B cell (primary cell): ENCODE results near the gene FAM120C. TPM values are rescaled to one million over a fixed set of nuclear protein-coding genes. Genes with fewer than 3 reads are reported as not detected.

ENCODE experiments used
- ATAC-seq: fragments of 200-7000 bp; cut with Tn5 transposase; one replicate; pipeline ENCODE4 v1.10.0; 2021; ENCODE audit warnings: low read depth, mild to moderate bottlenecking, moderate number of reproducible peaks, moderate library complexity
- CTCF ChIA-PET: fragments of 350-600 bp; sonication (Branson Sonifier 250); formaldehyde crosslinking; loops from one replicate; lab custom pipeline; 2021; ENCODE audit warnings: antibody characterized with exemption, inconsistent platforms; lab: Charles Lee
- POLR2A ChIA-PET: fragments of 350-600 bp; sonication (Branson Sonifier 250); formaldehyde crosslinking; loops from one replicate; lab custom pipeline; 2021; ENCODE audit warnings: antibody characterized with exemption; lab: Charles Lee
- DNase-seq: peaks from one replicate; pipeline ENCODE4 v3.0.0; 2013
- H2AFZ ChIP-seq: 2 replicates; pipeline ENCODE4 v1.6.1; 2012; ENCODE audit warnings: mild to moderate bottlenecking, low read depth, low read length; ENCODE audit not compliant: insufficient read depth, poor library complexity, severe bottlenecking
- H3K27ac ChIP-seq, 2 donors: 1 replicate in 1 of 2; 2 replicates in 1 of 2; pipeline ENCODE4 v1.5.1; 2012 to 2013; ENCODE audit warnings: low read length in 2 of 2, mild to moderate bottlenecking in 2 of 2, moderate library complexity in 1 of 2
- H3K27me3 ChIP-seq, 4 experiments: fragments of 200-600 bp in 1 of 4; sonication (generic) in 1 of 4; replicated peaks in 1 of 4; 1 replicate in 2 of 4; 2 replicates in 2 of 4; pipeline versions ENCODE4 v1.6.1 to v1.7.0; 2013 to 2016; ENCODE audit warnings: low read length in 3 of 4, mild to moderate bottlenecking in 2 of 4, mixed read lengths in 1 of 4, moderate library complexity in 1 of 4; ENCODE audit not compliant: insufficient read depth in 4 of 4, control insufficient read depth in 3 of 4; ENCODE audit errors: control extremely low read depth in 1 of 4
- H3K36me3 ChIP-seq, 2 experiments: replicated peaks in 1 of 2; 1 replicate in 1 of 2; 2 replicates in 1 of 2; pipeline versions ENCODE4 v1.6.1 to v1.7.1; 2013; ENCODE audit warnings: low read length in 1 of 2; ENCODE audit not compliant: insufficient read depth in 2 of 2, control insufficient read depth in 1 of 2; ENCODE audit errors: control extremely low read depth in 1 of 2, extremely low read depth in 1 of 2
- H3K4me1 ChIP-seq, 2 donors: fragments of 200-600 bp in 1 of 2; sonication (generic) in 1 of 2; 1 replicate in 1 of 2; 2 replicates in 1 of 2; pipeline versions ENCODE4 v1.5.1 to v1.6.1; 2013 to 2017; ENCODE audit warnings: low read length in 2 of 2; ENCODE audit not compliant: control insufficient read depth in 2 of 2, insufficient read depth in 2 of 2
- H3K4me2 ChIP-seq: replicated peaks from 2 replicates; pipeline ENCODE3; 2012; ENCODE audit warnings: mild to moderate bottlenecking, low read depth, low read length; ENCODE audit not compliant: poor library complexity, severe bottlenecking
- H3K4me3 ChIP-seq, 5 experiments: fragments of 200-600 bp in 1 of 5; sonication (generic) in 1 of 5; 1 replicate in 3 of 5; 2 replicates in 2 of 5; pipeline versions ENCODE4 v1.5.1 to v1.7.0; 2011 to 2016; ENCODE audit warnings: low read length in 4 of 5, mild to moderate bottlenecking in 4 of 5, low read depth in 2 of 5, control low read depth in 1 of 5, moderate library complexity in 1 of 5; ENCODE audit not compliant: insufficient read depth in 1 of 5; ENCODE audit errors: control extremely low read depth in 1 of 5, extremely low read depth in 1 of 5
- H3K79me2 ChIP-seq: fragments of 200-600 bp; sonication (generic); one replicate; pipeline ENCODE4 v1.6.0; 2016; ENCODE audit warnings: low read length; ENCODE audit not compliant: control insufficient read depth, insufficient read depth
- H3K9ac ChIP-seq: fragments of 200-600 bp; sonication (generic); 2 replicates; pipeline ENCODE4 v1.6.1; 2017; ENCODE audit warnings: mild to moderate bottlenecking, low read length, moderate library complexity
- H3K9me3 ChIP-seq, 3 donors: one replicate each; pipeline versions ENCODE4 v1.6.1 to v1.7.1; 2013; ENCODE audit warnings: low read length in 2 of 3; ENCODE audit not compliant: control insufficient read depth in 2 of 3, insufficient read depth in 1 of 3; ENCODE audit errors: control extremely low read depth in 1 of 3
- H4K20me1 ChIP-seq: 2 replicates; pipeline ENCODE4 v1.6.0; 2012; ENCODE audit warnings: mild to moderate bottlenecking, low read length; ENCODE audit not compliant: insufficient read depth, control insufficient read depth, poor library complexity, severe bottlenecking
- H3K27ac Mint-ChIP-seq: one replicate; pipeline ENCODE4 v1.8.0; 2021; ENCODE audit warnings: mixed read lengths
- H3K27me3 Mint-ChIP-seq: one replicate; pipeline ENCODE4 v1.8.0; 2021; ENCODE audit warnings: mixed read lengths
- H3K4me1 Mint-ChIP-seq: one replicate; pipeline ENCODE4 v1.8.0; 2021; ENCODE audit warnings: mixed read lengths
- H3K4me3 Mint-ChIP-seq: one replicate; pipeline ENCODE4 v1.8.0; 2021; ENCODE audit warnings: mixed read lengths
- H3K9me3 Mint-ChIP-seq: one replicate; pipeline ENCODE4 v1.8.0; 2022; ENCODE audit warnings: mixed read lengths; ENCODE audit not compliant: insufficient read depth
- CTCF ChIP-seq: fragments of 200-600 bp; IDR thresholded peaks from one replicate; pipeline ENCODE4 v1.8.0; 2022; ENCODE audit warnings: antibody characterized with exemption, mild to moderate bottlenecking
- EZH2 ChIP-seq: IDR thresholded peaks from 2 replicates; pipeline ENCODE4 v1.6.1; 2012; ENCODE audit warnings: borderline replicate concordance, low read depth, mild to moderate bottlenecking, moderate library complexity, low read length; ENCODE audit not compliant: insufficient read depth, poor library complexity, severe bottlenecking
- WGBS: methylation state at CpG from one replicate; pipeline ENCODE4 v1.1.5; 2013; ENCODE audit warnings: missing lambda C conversion rate; ENCODE audit not compliant: insufficient coverage; 5-methylcytosine and 5-hydroxymethylcytosine counted together
- intact Hi-C: fragments of 100-400 bp; cut with micrococcal nuclease; formaldehyde crosslinking; loops from one replicate; pipeline ENCODE4 v1.10.0; 2022
- polyA plus RNA-seq: library from polyadenylated mRNA; depleted of rRNA; stranded (reverse); fragments of >200 nt; gene quantifications from 2 replicates; pipeline ENCODE4 v1.2.3, GENCODE V29; 2012
- total RNA-seq, 2 donors: library from RNA; stranded (reverse); fragments of 120-200 nt in 1 of 2; gene quantifications; 1 replicate in 1 of 2; 2 replicates in 1 of 2; pipeline versions ENCODE4 v1.2.3 to v1.2.4, GENCODE V29; 2013 to 2022

The FAM120C gene
- total and polyA plus RNA-seq, 2 donors (not counting 1 experiment from before 2014, with no cell fraction given) = 7.7 to 23.3 TPM

- Mint-ChIP-seq H3K4me1 (no peaks in the 10 kb centered on the region), H3K4me3 (no peak overlapping the region), H3K27ac (no peak overlapping the region), H3K27me3 (peaks cover 5% of the 10 kb centered on the region), H3K9me3 (no peaks in the 10 kb centered on the region)
- Histone ChIP-seq H3K9me3 (no peaks in the 10 kb centered on the region), H3K79me2 (no peaks in the 10 kb centered on the region), H3K4me2 (no peak overlapping the region), H4K20me1 (no peaks in the 10 kb centered on the region), H3K36me3 (no peaks in the 10 kb centered on the region), H3K4me3 (no peak overlapping the region), H3K4me1 (no peaks in the 10 kb centered on the region), H3K27ac (no peak overlapping the region), H2AFZ (no peak overlapping the region), H3K9ac (no peak overlapping the region), H3K27me3 (peaks cover 0 to 2% (median 0%) of the 10 kb centered on the region in 4 experiments)
- ChIA-PET CTCF (no interaction called here), POLR2A (no interaction called here)
- TF ChIP-seq EZH2 = no peak
- no peak for TF ChIP-seq CTCF
- ATAC-seq = no peak
- DNase-seq = no peak
- intact Hi-C loops = no loop called here
These were observed 12.0 kb upstream of the FAM120C start for GRCh38 chrX:54194982-54195588.

- TF ChIP-seq CTCF = no peak
- TF ChIP-seq EZH2 = no peak
- H3K4me3 Mint-ChIP-seq = no peak overlapping the region
- ChIA-PET CTCF (no interaction called here), POLR2A (no interaction called here)
- no peaks in the 10 kb centered on the region for H3K9me3 ChIP-seq
- DNase-seq (no peak), ATAC-seq (no peak)
- H4K20me1 ChIP-seq = no peaks in the 10 kb centered on the region
- H3K4me1 Mint-ChIP-seq = no peaks in the 10 kb centered on the region
- no peaks in the 10 kb centered on the region for H3K36me3 ChIP-seq
- no peaks in the 10 kb centered on the region for H3K79me2 ChIP-seq
- no CpG with 5 or more reads among the region's 4 CpGs for WGBS
- H3K9ac ChIP-seq = no peak overlapping the region
- H3K27ac Mint-ChIP-seq = no peak overlapping the region
- no peaks in the 10 kb centered on the region for H3K4me1 ChIP-seq
- intact Hi-C loops = no loop called here
- no peaks in the 10 kb centered on the region for H3K9me3 Mint-ChIP-seq
- H3K4me3 ChIP-seq = no peak overlapping the region
- no peak overlapping the region for H3K4me2 ChIP-seq
- H3K27me3 ChIP-seq = no peaks in the 10 kb centered on the region
- H3K27ac ChIP-seq = no peak overlapping the region
- H3K27me3 Mint-ChIP-seq = no peaks in the 10 kb centered on the region
- H2AFZ ChIP-seq = no peak overlapping the region
These were observed 10.2 kb upstream of the FAM120C start for GRCh38 chrX:54193085-54193821.
